HG02870 (cell line): ENCODE data around the gene FTCD.
"Not testable (repeated sequence)": the region's sequence is repeated elsewhere in the genome, so short reads cannot be mapped to it uniquely, and the experiment has no call there.

Experiments used
- ATAC-seq: cut with Tn5 transposase; IDR thresholded peaks from one replicate; pipeline ENCODE4 v1.9.1; 2021; ENCODE audit warnings: mild to moderate bottlenecking, moderate library complexity; ENCODE audit not compliant: unreplicated experiment

FTCD gene, protein sequence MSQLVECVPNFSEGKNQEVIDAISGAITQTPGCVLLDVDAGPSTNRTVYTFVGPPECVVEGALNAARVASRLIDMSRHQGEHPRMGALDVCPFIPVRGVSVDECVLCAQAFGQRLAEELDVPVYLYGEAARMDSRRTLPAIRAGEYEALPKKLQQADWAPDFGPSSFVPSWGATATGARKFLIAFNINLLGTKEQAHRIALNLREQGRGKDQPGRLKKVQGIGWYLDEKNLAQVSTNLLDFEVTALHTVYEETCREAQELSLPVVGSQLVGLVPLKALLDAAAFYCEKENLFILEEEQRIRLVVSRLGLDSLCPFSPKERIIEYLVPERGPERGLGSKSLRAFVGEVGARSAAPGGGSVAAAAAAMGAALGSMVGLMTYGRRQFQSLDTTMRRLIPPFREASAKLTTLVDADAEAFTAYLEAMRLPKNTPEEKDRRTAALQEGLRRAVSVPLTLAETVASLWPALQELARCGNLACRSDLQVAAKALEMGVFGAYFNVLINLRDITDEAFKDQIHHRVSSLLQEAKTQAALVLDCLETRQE

DNA sequence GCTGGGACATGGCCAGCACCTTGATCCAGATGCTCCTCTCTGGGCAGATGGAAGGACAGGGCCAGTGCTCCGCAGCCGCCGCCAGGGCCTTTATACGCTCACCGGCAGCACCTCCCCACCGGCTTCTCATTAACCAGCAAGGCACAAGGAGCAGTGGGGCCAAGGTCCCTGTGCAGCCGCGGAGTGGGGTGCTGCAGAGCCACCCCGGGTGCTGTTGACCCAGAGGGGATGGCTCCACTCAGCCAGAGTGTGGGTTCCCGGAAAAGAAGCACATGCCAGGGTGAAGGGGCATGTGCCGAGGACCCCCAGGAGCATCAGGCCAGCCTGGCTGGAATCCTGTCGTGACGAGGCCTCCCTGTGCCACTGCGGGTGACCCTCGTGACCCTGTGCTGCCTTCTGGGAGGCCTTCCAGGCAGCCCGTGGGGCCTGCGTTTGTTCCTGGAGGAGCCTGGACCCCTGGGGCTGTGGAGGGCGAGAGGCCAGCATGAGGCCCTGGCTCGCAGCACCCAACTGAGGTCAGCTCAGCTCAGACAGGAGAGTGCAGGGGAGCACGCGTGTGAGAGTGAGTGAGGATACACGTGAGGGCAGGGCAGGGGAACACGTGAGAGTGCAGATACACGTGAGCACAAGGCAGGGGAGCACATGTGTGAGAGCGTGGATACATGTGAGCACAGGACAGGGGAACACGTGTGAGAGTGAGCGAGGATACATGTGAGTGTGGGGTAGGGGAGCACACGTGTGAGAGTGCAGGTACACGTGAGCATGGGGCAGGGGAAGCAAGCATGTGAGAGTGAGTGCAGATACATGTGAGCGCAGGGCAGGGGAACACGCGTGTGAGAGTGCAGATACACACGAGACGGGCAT, at the start of gene FTCD:
Gene FTCD, minus strand, starts transcription at position 66 of the 864 bp plus-strand sequence. Its CDS starts 56 bp downstream, at position 10.
- ATAC-seq: no peak

DNA sequence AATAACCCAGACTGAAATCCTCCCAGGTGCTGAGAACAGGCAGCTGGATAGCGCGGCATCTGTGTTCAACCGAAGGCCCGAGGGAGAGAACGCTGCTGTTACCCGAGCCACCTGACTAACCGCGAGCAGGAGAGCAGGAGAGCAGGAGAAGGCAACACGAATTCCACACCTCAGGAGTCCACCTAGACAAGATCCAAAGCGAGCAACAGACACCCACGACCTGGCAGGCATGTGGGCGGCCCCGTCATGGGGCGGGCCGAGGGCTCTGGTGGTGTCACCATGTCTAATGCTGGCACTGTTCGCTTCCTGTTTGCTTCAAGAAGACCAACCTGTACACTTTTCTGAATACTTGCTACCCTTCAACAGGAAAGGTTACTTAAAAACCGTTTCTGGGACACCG, 49.8 kb upstream of the FTCD start:
- no peak for ATAC-seq

DNA sequence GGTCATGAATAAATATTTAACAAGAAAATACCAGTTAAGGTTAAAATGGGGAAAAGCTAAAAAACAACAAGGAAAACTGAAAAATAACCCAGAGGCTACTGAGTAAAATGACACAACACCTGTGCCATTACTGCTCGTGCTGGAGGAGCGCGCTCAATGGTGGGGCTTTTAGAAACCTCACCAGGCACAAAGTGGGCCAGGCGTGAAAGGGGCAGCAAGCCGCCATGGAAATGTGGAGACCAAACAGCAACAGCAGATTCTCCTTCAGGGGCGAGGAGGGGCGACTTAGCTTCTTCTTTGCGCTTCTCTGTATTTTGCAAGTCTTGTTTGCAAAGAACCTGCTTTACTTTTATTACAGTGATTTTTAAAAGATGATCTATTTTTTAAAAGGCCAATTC, 47.8 kb upstream of the FTCD start:
- no peak for ATAC-seq

DNA sequence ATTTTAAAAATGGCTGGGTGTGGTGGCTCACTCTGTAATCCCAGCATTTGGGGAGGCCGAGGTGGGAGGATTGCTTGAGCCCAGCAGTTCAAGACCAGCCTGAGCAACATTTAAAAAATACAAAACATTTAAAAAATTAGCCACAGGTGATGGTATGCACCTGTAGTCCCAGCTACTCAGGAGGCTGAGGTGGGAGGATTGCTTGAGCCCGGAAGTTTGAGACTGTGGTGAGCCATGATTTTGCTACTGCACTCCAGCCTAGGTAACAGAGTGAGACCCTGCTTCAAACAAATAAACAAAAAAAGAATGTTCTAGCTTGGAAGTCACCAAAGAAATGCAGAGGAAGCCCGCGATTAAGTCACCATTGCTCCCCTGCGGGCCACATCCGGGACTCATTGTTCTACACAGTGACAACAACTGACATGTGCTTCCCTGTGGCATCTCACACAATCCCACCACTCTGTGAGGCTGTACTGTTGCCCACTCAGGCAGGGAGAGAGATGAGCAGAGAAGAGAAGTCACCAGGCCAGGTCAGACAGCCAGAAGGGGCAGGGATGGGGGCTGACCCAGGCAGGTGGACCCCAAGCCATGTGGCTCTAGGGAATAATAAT, 47.3 kb upstream of the FTCD start:
- no peak for ATAC-seq

DNA sequence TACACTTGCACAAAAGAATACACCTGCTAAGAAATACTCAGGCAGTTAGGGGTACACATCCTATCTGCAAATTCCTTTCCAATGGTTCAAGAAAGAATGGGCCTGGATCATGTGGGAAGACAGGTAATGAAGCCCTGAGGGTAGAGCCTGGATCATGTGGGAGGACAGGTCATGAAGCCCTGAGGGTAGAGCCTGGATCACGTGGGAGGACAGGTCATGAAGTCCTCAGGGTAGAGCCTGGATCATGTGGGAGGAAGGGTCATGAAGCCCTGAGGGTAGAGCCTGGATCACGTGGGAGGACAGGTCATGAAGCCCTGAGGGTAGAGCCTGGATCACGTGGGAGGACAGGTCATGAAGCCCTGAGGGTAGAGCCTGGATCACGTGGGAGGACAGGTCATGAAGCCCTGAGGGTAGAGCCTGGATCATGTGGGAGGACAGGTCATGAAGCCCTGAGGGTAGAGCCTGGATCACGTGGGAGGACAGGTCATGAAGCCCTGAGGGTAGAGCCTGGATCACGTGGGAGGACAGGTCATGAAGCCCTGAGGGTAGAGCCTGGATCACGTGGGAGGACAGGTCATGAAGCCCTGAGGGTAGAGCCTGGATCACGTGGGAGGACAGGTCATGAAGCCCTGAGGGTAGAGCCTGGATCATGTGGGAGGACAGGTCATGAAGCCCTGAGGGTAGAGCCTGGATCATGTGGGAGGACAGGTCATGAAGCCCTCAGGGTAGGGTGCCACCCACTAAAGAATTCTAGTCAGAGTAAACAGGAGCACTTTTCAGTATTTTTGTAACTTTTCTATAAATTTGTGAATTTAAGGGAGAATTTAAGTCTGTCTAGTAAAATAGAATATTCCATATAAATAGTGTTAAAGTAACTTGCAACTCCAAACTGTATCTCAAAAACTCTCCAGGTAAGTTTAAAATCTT, 45.8 kb upstream of the FTCD start:
- ATAC-seq: not testable (repeated sequence)

DNA sequence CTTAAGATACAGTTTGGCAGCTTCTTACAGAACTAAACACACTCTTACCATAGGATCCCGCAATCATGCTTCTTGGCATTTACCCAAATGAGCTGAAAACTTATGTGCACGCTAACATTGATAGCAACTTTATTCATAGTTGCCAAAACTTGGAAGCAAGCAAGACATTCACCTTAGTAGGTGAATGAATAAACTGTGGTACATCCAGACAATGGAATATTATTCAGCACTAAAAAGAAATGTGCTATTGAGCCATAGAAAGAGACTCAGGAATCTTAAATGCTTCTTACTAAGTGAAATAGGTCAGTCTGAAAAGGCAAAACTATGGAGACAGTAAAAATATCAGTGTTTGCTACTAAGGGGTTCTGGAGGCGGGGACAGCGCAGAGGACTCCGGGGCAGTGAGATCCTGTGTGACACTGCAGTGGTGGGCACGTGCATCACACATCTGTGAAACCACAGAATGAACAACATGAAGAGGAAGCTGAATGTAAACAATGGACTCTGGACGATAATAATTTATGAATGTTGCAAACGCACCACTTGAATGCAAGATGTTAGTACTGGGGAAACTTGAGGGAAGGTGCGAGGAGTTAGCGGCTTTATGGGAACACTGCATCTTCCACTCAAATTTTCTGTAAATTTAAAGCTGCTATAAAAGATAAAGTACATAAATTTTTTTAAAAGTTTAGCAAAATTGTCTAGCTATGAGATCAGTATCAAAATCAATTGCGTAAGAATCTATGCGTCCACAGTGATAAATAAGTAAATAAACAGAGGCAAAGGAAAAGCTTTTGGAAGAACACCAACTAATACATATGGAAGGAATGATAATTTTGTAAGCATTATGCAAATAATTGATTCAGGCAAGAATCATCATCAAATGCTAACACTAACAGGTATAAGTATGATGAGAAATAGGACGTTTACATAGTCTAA, 44.3 kb upstream of the FTCD start:
- no peak for ATAC-seq

DNA sequence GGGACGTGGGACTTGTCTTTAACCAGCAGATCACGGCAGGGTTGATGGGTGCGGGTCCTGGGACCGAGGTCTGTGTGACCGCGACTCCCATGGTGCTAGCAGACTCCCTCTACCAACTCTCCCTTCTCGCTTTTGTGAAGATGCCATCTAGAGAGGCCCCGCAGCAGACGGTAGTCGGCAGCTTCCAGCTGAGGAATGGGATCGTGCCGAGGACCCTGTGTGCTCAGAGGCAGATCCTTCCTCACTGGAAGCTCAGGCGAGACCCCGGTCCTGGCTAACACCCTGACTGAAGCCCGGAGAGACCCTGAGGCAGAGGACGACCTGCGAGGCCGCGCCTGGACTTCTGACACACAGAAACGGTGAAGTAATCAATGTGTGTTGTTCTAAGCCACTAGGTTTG, 41.4 kb upstream of the FTCD start:
- ATAC-seq: no peak

DNA sequence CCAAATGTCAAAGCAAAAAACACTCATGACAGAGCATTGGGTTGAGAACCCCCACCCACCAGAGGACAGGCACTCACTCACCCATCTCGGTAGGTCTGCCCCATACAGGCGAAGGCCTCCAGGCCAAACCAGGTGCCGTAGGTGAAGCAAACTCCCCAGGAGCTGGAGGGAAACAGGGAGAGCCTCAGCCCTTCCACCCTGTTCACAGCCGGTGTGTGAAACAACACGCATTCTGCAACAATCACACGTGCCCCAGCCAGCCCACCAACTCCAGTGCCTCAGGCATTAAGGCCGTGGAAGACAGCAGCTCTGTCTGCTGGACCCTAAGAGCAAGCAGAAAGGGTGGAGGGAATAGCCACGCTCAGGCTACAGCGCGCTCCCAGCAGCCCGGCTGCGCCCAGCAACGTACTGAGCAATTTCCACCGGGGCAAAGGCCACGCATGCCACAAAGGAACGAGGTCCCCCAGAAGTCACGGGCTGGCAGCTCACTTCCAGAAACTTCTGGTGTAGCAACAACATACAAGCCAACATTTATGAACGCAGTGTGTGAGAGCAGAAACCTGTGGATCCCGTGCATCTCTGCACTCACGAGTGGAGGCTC, 40.3 kb upstream of the FTCD start:
- ATAC-seq: no peak

DNA sequence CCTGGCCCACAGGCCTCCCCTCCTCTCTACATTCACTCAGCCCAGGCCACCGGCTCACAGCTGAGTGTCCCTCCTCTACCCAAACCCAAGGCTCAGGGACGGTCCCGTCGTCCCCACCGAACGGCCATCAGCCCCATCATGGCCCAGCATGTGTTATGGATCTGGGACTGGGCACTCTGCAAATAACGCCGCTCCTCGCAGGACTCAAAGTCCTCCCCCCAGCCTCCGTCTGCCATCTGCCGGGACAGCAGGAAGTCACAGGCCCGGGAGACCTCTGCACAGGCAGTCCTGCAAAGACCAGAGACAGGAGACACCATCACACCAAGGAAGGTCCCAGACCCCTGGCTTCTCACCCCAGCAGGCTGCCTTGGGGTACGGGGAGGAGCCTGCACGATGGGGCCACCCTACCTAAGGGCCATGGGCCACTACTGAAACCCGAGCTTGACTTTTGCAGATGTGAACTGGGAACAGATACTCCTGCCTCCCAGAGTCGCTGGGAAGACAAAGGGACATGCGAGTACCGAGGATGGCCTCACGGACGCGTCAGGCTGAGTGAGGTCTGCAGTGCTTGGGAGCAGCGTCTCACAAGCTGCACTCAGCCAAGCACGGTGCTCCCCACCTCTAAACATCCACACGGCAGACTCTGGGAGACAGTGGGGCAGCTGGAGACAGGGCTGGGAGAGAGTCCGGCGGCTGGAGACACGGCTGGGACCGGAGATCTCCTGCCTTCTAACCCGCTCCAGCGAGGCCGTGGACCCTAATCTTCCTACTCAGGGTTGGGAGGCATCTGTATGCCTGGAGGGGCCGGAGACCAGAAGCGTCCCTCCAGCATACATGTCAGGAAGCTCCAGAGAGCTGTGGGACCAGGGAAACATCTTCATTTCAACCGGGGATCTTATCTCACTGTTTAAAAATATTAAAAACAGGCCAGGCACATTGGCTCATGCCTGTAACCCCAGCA, 39.3 kb upstream of the FTCD start:
- no peak for ATAC-seq

DNA sequence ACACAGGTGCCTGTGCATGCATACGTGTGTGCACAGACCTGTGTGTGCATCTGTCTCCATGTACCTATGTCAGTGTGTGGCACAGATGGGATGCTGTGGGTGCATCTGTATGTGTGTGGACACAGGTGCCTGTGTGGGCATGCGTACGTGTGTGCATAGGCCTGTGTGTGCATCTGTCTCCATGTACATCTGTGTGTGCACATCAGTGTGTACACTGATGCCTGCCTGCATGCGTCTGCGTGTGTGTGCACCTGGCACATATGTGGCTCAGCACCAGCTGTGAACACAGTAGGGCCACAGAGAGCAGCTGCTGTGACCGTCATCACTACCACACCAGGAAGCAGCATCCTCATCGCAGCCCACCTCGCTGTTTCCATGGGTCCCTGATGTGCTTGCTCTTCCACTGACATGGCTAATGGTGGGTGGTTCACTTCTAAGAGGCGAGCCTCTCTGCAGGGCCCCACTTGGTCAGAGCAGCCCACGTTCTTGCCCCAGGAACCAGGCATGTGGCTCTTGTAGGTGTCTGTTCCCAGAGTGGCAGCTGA, 38.5 kb upstream of the FTCD start:
- no peak for ATAC-seq

DNA sequence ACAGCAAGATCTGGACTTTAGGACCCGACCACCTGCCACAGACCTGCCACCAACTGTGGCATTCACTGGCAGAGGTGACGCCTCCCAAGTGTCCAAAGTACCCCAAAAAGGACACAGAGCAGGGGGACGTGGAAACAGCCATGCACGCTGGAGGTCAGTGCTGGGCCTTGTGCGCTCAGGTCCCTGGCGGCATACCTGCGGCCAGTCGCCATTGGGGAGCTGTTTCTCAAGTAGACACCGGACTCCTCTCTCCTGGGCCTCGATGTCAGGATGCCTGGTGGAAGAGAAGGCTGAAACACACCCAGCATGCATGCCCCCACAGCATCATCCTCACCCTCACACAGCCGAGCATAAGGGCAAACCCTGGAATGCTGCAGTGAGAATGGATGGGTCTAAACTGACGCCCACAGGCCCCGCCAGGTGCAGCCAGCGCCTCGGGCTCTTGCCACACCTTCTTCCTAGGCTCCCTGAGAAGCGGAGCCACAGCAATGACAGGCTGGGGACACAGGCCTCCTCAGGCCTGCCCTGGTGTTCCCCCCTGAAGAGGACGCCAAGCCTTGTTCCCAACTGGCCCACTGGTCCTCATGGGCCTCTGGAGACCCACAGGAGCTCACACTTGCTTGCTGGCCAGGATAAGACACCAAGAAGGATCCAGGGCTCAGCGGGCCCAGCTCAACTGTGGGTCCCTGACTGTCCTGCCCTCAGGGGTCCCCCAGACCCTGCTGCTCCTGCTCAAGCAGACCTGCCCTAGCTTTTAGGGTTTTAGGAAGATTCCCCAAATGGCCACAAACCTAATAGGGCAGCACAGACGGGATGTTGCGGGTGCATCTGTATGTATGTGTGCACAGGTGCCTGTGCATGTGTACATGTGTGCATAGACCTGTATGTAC, 36.6 kb upstream of the FTCD start:
- ATAC-seq: no peak

DNA sequence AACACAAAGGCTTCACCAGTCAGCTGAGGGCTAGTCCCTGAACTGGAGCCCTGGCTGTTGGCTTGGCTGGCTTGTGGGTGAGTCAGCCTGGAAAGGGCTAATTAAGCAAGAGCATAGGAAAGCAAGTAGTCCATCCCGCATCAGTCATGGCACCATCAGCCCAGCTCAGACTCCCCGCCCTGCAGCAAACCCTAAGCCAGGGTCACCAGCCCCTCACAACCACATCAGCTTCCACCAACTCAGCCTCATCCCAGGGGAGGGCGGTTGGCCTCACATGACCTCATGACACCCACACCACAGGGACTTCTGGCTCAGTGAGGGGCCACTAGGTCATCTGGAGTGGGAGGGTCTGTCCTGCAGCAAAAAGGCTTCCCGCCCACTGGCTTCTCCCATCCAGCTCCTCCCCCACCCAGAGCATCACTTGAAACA, 35.9 kb upstream of the FTCD start:
- ATAC-seq: no peak

DNA sequence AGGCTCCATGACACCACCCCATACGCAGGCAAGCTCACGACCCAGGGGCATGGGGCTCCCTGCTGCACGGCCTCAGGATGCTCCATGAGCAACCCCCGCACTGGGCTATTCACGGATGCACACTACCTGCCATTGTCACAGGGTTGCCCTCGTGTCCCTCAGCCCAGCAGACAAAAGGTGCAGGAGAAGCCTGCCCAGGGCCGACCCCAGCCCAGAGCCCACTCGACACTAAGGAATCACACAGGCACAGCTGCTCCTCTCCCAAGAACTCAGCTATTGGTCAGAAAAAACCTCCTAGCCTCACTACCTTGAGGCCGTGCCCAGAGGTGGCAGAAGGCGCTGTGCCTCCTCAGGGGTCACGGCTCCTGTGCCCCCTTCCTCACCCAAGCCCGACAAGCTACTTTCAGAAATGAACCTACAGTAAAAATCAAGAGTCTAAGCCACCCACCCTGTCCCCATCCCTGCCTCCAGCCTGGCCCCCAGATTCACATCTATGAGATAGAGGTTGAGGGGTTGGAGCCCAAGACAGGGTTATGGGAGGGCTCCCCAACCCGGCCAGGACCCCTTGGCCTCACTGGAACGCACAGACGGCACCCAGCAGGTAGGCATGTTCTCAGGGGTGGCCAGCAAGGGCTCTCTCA, 35.2 kb upstream of the FTCD start:
- no peak for ATAC-seq

DNA sequence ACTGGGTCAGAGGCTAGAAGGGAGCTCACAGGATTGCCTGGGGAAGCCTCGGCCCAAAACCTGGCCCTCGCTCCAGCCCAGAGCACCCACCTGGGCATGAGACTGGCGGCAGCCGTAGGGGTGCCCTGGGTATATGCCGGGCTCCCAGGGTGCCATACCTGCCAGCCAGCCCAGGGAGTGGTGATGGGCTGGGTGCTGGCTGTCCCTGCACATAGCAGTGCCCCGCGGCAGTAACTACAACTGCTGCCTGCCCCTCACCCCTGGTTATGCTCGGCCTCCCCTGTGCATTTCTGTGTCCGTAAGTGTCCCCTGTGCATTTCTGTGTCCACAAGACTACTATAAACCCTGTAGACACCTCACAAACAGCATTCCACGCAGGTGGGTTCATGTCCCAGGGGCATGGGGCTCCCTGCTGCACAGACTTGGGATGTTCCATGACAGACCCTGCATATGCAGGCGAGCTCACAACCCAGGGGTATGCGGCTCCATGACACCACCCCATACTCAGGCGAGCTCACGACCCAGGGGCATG, 34.6 kb upstream of the FTCD start:
- no peak for ATAC-seq

DNA sequence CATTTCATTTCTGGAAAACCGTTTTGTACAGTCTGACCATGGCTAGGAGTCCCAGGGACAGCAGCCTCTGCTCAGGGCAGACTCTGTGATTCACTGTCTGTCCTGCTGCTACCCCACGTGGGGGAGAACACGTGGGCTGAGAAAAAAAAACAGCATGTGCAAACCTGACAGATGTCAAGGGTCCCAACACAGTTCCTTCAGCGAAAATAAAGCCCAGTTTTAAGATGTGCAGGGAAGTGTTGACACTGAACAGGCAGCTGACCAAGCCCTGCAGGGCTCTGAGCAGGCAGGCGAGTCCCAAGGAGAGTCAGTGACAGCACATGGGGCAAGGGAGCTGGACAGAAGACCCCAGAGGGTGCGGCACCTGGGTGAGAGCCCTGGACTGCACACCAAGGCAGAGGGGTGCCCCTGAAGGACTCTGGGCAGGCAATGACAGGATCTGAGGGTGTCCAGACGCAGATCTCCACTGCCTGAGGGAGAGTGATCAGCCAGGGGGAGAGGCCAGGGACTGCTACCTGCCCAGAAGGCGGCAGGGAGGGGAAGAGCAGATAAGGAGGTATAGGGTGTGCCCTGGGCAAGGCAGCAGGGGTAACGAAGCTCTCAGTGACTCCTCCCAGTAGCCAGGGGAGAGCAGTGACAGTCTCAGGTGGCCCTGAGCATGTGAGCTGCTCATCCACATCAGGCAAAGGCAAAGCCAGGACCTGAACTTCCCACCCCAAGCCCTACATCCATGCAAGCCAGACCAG, 34.0 kb upstream of the FTCD start:
- ATAC-seq: no peak
